ENCODE results near the gene VCL. TPM values are rescaled to one million over a fixed set of nuclear protein-coding genes. Genes with fewer than 3 reads are reported as not detected.

The VCL gene
- total RNA-seq, 2 donors from 2014 or later = 97.2 to 285 TPM

DNA sequence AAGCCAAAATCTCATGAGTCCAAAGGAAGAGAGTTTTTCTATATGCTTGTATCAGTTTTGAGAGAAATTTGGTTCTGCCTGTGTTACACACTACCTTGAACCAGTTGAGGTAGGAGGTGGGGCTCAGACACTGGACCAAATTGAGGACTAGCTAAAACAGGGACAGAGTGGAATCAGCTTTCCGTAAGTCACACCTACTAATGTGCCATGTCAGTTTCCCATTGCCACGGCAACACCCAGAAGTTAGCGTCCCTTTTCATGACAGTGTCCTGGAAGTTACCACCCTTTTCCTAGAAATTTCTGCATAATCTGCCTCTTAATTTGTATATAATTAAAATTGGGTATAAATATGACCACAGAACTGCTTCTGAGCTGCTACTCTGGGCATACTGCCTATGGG lies 162.1 kb downstream of the VCL start:
- H3K4me1 ChIP-seq (replicated peaks) = no peaks in the 10 kb centered on the region
- H3K36me3 ChIP-seq = no peaks in the 10 kb centered on the region
- H3K9me3 ChIP-seq = no peaks in the 10 kb centered on the region
- H3K27me3 ChIP-seq (replicated peaks; ENCODE audit: insufficient read depth) = no peaks in the 10 kb centered on the region
- WGBS = 94% methylated on average over 3 of the region's 3 CpGs
- intact Hi-C loops (cut with DNase I) = no loop called here
- H3K4me3 ChIP-seq = no peak overlapping the region
- H3K27ac ChIP-seq = no peak overlapping the region
- no peak for DNase-seq (ENCODE audit: low spot score)
- TF ChIP-seq POLR2A (IDR thresholded peaks at IDR 0.05) (no peak), POLR2AphosphoS5 (IDR thresholded peaks at IDR 0.05) (no peak)
- TF ChIP-seq, protein P1, sequence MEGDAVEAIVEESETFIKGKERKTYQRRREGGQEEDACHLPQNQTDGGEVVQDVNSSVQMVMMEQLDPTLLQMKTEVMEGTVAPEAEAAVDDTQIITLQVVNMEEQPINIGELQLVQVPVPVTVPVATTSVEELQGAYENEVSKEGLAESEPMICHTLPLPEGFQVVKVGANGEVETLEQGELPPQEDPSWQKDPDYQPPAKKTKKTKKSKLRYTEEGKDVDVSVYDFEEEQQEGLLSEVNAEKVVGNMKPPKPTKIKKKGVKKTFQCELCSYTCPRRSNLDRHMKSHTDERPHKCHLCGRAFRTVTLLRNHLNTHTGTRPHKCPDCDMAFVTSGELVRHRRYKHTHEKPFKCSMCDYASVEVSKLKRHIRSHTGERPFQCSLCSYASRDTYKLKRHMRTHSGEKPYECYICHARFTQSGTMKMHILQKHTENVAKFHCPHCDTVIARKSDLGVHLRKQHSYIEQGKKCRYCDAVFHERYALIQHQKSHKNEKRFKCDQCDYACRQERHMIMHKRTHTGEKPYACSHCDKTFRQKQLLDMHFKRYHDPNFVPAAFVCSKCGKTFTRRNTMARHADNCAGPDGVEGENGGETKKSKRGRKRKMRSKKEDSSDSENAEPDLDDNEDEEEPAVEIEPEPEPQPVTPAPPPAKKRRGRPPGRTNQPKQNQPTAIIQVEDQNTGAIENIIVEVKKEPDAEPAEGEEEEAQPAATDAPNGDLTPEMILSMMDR (IDR thresholded peaks at IDR 0.05) = no peak

DNA sequence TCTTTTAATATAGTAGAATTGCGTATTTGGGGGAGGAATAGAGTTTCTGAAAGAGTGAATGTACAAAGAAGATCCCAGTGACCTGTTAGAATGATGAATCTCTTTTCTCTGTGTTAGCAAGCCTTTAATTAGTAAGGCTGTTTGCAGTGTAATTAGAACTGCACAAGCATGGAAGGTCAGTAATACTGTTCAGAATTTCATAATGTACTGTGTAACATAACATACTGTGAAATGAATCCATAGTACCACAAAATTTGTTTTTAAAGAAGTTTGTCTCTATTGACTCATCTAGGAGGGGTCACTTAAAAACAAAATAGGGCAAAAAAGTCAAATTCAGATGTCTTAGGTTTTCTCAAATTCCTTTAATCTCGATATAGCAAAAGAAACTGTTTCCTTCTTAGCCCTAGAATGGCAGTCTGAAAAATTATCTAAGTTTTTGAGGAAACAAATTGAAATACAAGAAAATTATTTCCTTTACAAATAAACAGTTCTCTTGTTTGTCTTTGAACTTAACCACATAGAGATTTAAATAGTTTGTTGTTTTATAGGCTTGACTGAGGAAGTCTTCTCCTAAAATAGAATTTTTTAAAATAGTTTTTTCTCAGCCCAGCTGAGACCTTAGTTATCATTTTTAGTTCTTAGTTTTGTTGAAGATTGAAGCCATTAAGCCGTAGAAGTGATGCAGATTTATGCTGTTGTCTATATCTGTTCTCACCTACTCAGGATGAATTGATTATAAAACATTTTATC lies 165.6 kb downstream of the VCL start:
- 83% methylated on average over 3 of the region's 3 CpGs for WGBS
- no peak overlapping the region for H3K27ac ChIP-seq

DNA sequence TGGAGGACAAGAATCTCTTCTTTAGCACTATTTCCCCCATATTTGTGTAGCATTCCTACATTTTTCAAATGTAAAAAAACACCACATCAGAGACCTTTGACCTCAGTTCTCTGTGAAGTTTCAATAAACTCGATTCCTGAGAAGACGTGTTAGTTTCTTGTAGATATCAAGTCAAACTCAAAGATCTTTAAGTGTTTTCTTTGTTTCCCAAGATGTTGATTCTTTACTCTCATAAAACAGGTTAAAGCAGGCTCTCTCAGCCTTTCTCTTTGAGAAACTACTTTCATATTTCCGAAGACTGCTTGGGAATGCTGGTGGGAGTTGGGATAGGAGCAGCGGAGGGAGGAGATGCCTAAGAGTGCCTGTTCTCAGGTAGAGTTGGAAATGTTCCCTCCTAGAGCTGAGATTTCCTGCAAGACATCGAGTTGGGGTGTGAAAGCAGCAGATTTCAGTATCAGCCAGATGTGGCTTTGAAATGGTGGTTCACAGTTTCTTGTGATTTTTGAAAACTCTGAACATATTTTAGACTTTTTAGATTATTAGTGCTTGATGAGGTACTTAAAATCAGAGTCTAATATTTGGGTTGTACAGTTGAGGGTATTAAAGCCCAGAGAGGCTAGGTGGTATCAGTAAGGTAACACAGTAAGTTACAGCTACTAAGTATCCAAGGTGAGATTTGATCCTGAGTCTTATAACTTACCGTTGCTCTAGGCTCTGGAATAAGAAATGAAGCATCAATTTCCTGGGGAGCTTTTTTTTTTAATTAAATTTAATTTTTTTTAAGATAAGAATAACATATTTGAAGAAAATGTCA lies 167.0 kb downstream of the VCL start:
- Histone ChIP-seq H3K27ac (peak overlapping the region in 1 of 2 donors; percentile 23), H3K36me3 (no peaks in the 10 kb centered on the region), H3K9me3 (no peaks in the 10 kb centered on the region), H3K4me3 (no peak overlapping the region), H3K27me3 (replicated peaks; ENCODE audit: insufficient read depth) (no peaks in the 10 kb centered on the region), H3K4me1 (replicated peaks) (no peaks in the 10 kb centered on the region)
- intact Hi-C loops (cut with DNase I) = no loop called here
- no peak for TF ChIP-seq POLR2A (IDR thresholded peaks at IDR 0.05)
- TF ChIP-seq, protein P1 (IDR thresholded peaks at IDR 0.05) = no peak
- peak; percentile 29 for TF ChIP-seq POLR2AphosphoS5 (IDR thresholded peaks at IDR 0.05)
- 34% methylated on average over 6 of the region's 6 CpGs for WGBS
- no peak for DNase-seq (ENCODE audit: low spot score)

More for the DNA sequence above, 165.6 kb downstream of the VCL start:
- no peaks in the 10 kb centered on the region for H3K4me1 ChIP-seq (replicated peaks)
- DNase-seq (ENCODE audit: low spot score) = no peak
- H3K36me3 ChIP-seq = no peaks in the 10 kb centered on the region
- no peak overlapping the region for H3K4me3 ChIP-seq
- no peaks in the 10 kb centered on the region for H3K27me3 ChIP-seq (replicated peaks; ENCODE audit: insufficient read depth)
- no peaks in the 10 kb centered on the region for H3K9me3 ChIP-seq
- TF ChIP-seq POLR2A (IDR thresholded peaks at IDR 0.05) = no peak
- TF ChIP-seq, protein P1 (IDR thresholded peaks at IDR 0.05) = no peak
- no peak for TF ChIP-seq POLR2AphosphoS5 (IDR thresholded peaks at IDR 0.05)
- intact Hi-C loops (cut with DNase I) = no loop called here

DNA sequence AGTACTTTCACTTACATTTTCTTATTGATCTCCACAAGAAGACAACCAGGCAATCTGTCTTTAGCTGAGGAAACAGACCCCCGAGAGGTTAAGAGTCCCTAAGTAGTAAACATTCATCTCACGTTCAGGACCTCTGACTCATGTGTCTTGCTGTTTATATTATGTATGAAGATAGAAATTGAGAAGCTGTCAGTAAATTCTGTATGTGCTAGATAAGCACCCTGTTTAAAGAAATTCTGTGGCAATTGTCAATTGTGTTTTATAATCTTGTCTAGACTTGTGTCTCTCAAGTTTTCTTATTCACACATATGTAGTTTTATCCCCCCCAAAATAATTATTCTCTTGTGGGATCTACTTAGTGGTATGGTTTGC lies 167.6 kb downstream of the VCL start:
- WGBS = 49% methylated on average over 2 of the region's 2 CpGs
- no peak for TF ChIP-seq POLR2AphosphoS5 (IDR thresholded peaks at IDR 0.05)
- no peak for TF ChIP-seq POLR2A (IDR thresholded peaks at IDR 0.05)
- TF ChIP-seq, protein P1 (IDR thresholded peaks at IDR 0.05) = no peak
- no peak overlapping the region for H3K4me3 ChIP-seq
- H3K36me3 ChIP-seq = no peaks in the 10 kb centered on the region
- DNase-seq (ENCODE audit: low spot score) = no peak
- H3K4me1 ChIP-seq (replicated peaks) = no peaks in the 10 kb centered on the region
- H3K27ac ChIP-seq = no peak overlapping the region
- intact Hi-C loops (cut with DNase I) = no loop called here
- no peaks in the 10 kb centered on the region for H3K9me3 ChIP-seq
- H3K27me3 ChIP-seq (replicated peaks; ENCODE audit: insufficient read depth) = no peaks in the 10 kb centered on the region
